ENCODE measurements around the gene EPHA3. TPM values are rescaled to one million over a fixed set of nuclear protein-coding genes. Genes with fewer than 3 reads are reported as not detected.

EPHA3 gene
- total RNA-seq, 4 donors from 2014 or later, result 0.53 to 3.3 (median 0.88) TPM

- peak overlapping the region; percentile 22 to 53 (median 36) for H3K4me3 ChIP-seq
- peak overlapping the region in 3 of 4 donors; percentile 3 to 32 (median 28) for H3K27ac ChIP-seq
- H3K27me3 ChIP-seq, result no peaks in the 10 kb centered on the region
- DNase-seq, result peak in 2 of 3 donors; percentile 60 to 61
- no peaks in the 10 kb centered on the region for H3K9me3 ChIP-seq
- H3K36me3 ChIP-seq, result no peaks in the 10 kb centered on the region
- H3K4me1 ChIP-seq, result no peaks in the 10 kb centered on the region
- TF ChIP-seq CTCF (IDR thresholded peaks at IDR 0.05), result peak in 3 of 6 experiments; percentile 36 to 39 (median 37)
- TF ChIP-seq POLR2A (IDR thresholded peaks at IDR 0.05), result no peak
Measured at GRCh38 chr3:89113893-89114840, 6.7 kb downstream of the EPHA3 start.

GRCh38 chr3:89114841-89115223, 7.4 kb downstream of the EPHA3 start:
- Histone ChIP-seq H3K36me3 (no peaks in the 10 kb centered on the region), H3K4me1 (no peaks in the 10 kb centered on the region), H3K27ac (peak overlapping the region in 1 of 4 donors; percentile 28), H3K4me3 (peak overlapping the region; percentile 22 to 53 (median 36)), H3K9me3 (no peaks in the 10 kb centered on the region), H3K27me3 (no peaks in the 10 kb centered on the region)
- no peak for TF ChIP-seq POLR2A (IDR thresholded peaks at IDR 0.05)
- no peak for TF ChIP-seq CTCF (IDR thresholded peaks at IDR 0.05)
- DNase-seq, result no peak

GRCh38 chr3:89116476-89116875, 9.1 kb downstream of the EPHA3 start:
- no peaks in the 10 kb centered on the region for H3K27me3 ChIP-seq
- H3K4me3 ChIP-seq, result no peak overlapping the region
- TF ChIP-seq POLR2A (IDR thresholded peaks at IDR 0.05) (no peak), CTCF (IDR thresholded peaks at IDR 0.05) (no peak)
- H3K9me3 ChIP-seq, result no peaks in the 10 kb centered on the region
- no peak for DNase-seq
- H3K4me1 ChIP-seq, result no peaks in the 10 kb centered on the region
- H3K36me3 ChIP-seq, result no peaks in the 10 kb centered on the region
- H3K27ac ChIP-seq, result no peak overlapping the region

- H3K27ac ChIP-seq, result no peak overlapping the region
- no peak for DNase-seq
- TF ChIP-seq POLR2A (IDR thresholded peaks at IDR 0.05) (no peak), CTCF (IDR thresholded peaks at IDR 0.05) (no peak)
- H3K9me3 ChIP-seq, result no peaks in the 10 kb centered on the region
- H3K27me3 ChIP-seq, result no peaks in the 10 kb centered on the region
- no peaks in the 10 kb centered on the region for H3K4me1 ChIP-seq
- H3K4me3 ChIP-seq, result no peak overlapping the region
- no peaks in the 10 kb centered on the region for H3K36me3 ChIP-seq
Measured at GRCh38 chr3:89138048-89138447, 30.6 kb downstream of the EPHA3 start.

GRCh38 chr3:89139870-89140269, 32.4 kb downstream of the EPHA3 start:
- H3K4me1 ChIP-seq, result no peaks in the 10 kb centered on the region
- no peak for DNase-seq
- no peak for TF ChIP-seq POLR2A (IDR thresholded peaks at IDR 0.05)
- no peak for TF ChIP-seq CTCF (IDR thresholded peaks at IDR 0.05)

More at GRCh38 chr3:89139870-89140269, 32.4 kb downstream of the EPHA3 start:
- no peak overlapping the region for H3K4me3 ChIP-seq
- no peaks in the 10 kb centered on the region for H3K9me3 ChIP-seq
- H3K27me3 ChIP-seq, result no peaks in the 10 kb centered on the region
- no peak overlapping the region for H3K27ac ChIP-seq
- H3K36me3 ChIP-seq, result no peaks in the 10 kb centered on the region
